Panc1 (cell line): ENCODE results near the gene CNKSR3.

Experiments used
- CTCF ChIP-seq: fragments of 450-650 bp; IDR thresholded peaks from 2 replicates; pipeline ENCODE4 v1.5.1; 2017; ENCODE audit warnings: mild to moderate bottlenecking
- POLR2AphosphoS5 ChIP-seq: IDR thresholded peaks from 2 replicates; pipeline ENCODE4 v1.6.1; 2012; ENCODE audit warnings: mild to moderate bottlenecking, low read depth, low read length, moderate library complexity
- REST ChIP-seq, 2 experiments: IDR thresholded peaks; 2 replicates each; pipeline ENCODE4 v1.6.1; 2011 to 2012; ENCODE audit warnings: low read depth in 2 of 2, control low read depth in 1 of 2, low read length in 1 of 2, mild to moderate bottlenecking in 1 of 2, moderate library complexity in 1 of 2; ENCODE audit not compliant: insufficient read depth in 1 of 2
- SIN3A ChIP-seq: IDR thresholded peaks from 2 replicates; pipeline ENCODE4 v1.6.1; 2012; ENCODE audit warnings: low read depth, mild to moderate bottlenecking, low read length, moderate library complexity, borderline replicate concordance; ENCODE audit not compliant: insufficient read depth
- TCF7L2 ChIP-seq: IDR thresholded peaks from 2 replicates; pipeline ENCODE4 v1.6.1; 2011; ENCODE audit warnings: mild to moderate bottlenecking, low read depth, low read length, inconsistent platforms

DNA sequence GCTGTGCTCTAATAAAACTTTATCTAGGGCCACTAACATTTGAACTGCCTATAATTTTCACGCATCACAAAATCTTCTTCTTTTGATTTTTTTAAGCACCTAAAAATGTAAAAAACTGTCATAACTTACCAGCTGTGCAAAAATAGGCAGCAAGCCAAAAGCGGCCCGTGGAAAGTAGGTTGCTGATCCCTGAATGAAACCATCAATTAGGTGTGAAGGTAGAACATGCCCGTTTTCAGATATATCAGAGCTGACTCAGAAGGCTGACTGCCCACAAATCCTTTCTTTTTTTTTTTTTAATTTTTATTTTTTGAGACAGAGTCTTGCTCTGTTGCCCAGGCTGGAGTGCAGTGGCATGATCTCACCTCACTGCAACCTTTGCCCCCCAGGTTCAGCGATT is 149.0 kb downstream of the CNKSR3 start:
- TF ChIP-seq CTCF (no peak), REST (IDR thresholded peaks at IDR 0.05; ENCODE audit: insufficient read depth in 1 of 2, low read depth in 2 of 2, low read length in 1 of 2) (no peak), POLR2AphosphoS5 (no peak), TCF7L2 (no peak), SIN3A (no peak)
